HepG2 (cell line): ENCODE results near the gene JAKMIP2. TPM values are rescaled to one million over a fixed set of nuclear protein-coding genes. Genes with fewer than 3 reads are reported as not detected.

Experiments used
- ATAC-seq: fragments of 200-7000 bp; cut with Tn5 transposase; 3 replicates; pipeline ENCODE4 v1.9.1; 2020; ENCODE audit warnings: mild to moderate bottlenecking, moderate library complexity
- BruUV-seq: library from RNA; stranded (reverse); fragments of 400-500 nt; replicated peaks from 2 replicates; lab custom pipeline; 2021; lab: Mats Ljungman, UMichigan
- CTCF ChIA-PET: fragments of 300-600 bp; formaldehyde crosslinking; extraction: SDS; loops from one replicate; lab custom pipeline; 2021; ENCODE audit warnings: low total read pairs, inconsistent platforms, low intra/inter-chr PET ratio; lab: Yijun Ruan, JAX
- POLR2A ChIA-PET: fragments of 350-600 bp; sonication (Branson Sonifier 250); formaldehyde crosslinking; loops from one replicate; lab custom pipeline; 2020; ENCODE audit warnings: antibody characterized with exemption, inconsistent platforms; lab: Yijun Ruan, JAX
- DNase-seq: peaks from one replicate; pipeline ENCODE4 v3.0.0-alpha.2; 2015; ENCODE audit warnings: low spot score
- FAIRE-seq: peaks from 3 replicates; lab custom pipeline; 2011; peaks lifted over from hg19 to GRCh38; lab: Jason Lieb, UNC
- H2AFZ ChIP-seq: one replicate; pipeline ENCODE4 v1.6.1; 2011; ENCODE audit warnings: low read length, inconsistent platforms
- H3K27ac ChIP-seq: fragments of 300-600 bp; 3 replicates; pipeline ENCODE4 v1.8.0; 2011; ENCODE audit warnings: mixed run types, mild to moderate bottlenecking, mixed read lengths, low read length, inconsistent platforms; ENCODE audit not compliant: insufficient read depth; ENCODE audit errors: extremely low read length
- H3K27me3 ChIP-seq, 2 experiments: fragments of 200-600 bp in 1 of 2; 2 replicates in 1 of 2; 3 replicates in 1 of 2; pipeline versions ENCODE4 v1.6.0 to v1.8.0; 2011; ENCODE audit warnings: low read length in 2 of 2, mild to moderate bottlenecking in 2 of 2, moderate library complexity in 2 of 2, inconsistent platforms in 1 of 2; ENCODE audit not compliant: insufficient read depth in 2 of 2, control insufficient read depth in 1 of 2
- H3K36me3 ChIP-seq, 2 experiments: fragments of 200-600 bp in 1 of 2; replicated peaks in 1 of 2; 2 replicates in 1 of 2; 3 replicates in 1 of 2; pipeline versions ENCODE4 v1.5.1 to v1.8.0; 2011; ENCODE audit warnings: low read length in 2 of 2, inconsistent platforms in 1 of 2; ENCODE audit not compliant: insufficient read depth in 2 of 2, control insufficient read depth in 1 of 2
- H3K4me1 ChIP-seq: 2 replicates; pipeline ENCODE4 v1.5.1; 2012; ENCODE audit warnings: low read length, inconsistent platforms; ENCODE audit not compliant: insufficient read depth
- H3K4me2 ChIP-seq: 2 replicates; pipeline ENCODE4 v1.6.0; 2011; ENCODE audit warnings: low read depth, low read length, inconsistent platforms
- H3K4me3 ChIP-seq, 3 experiments: fragments of 200-600 bp in 1 of 3; sonication (generic), shearing (Covaris generic) in 1 of 3; replicated peaks in 1 of 3; 2 replicates each; pipeline ENCODE4 v1.5.1; 2011 to 2016; ENCODE audit warnings: low read length in 3 of 3, inconsistent platforms in 2 of 3, low read depth in 2 of 3, mild to moderate bottlenecking in 2 of 3, control low read depth in 1 of 3, mixed read lengths in 1 of 3; ENCODE audit not compliant: insufficient read depth in 1 of 3
- H3K79me2 ChIP-seq: one replicate; pipeline ENCODE4 v1.6.1; 2011; ENCODE audit warnings: low read length, inconsistent platforms; ENCODE audit not compliant: insufficient read depth
- H3K9ac ChIP-seq: 2 replicates; pipeline ENCODE4 v1.6.0; 2011; ENCODE audit warnings: mild to moderate bottlenecking, low read depth, low read length, inconsistent platforms; ENCODE audit not compliant: insufficient read depth
- H3K9me3 ChIP-seq: 2 replicates; pipeline ENCODE4 v1.5.1; 2012; ENCODE audit warnings: mild to moderate bottlenecking, low read length
- H4K20me1 ChIP-seq: 2 replicates; pipeline ENCODE4 v1.6.0; 2011; ENCODE audit warnings: inconsistent platforms, mild to moderate bottlenecking, low read length, moderate library complexity; ENCODE audit not compliant: insufficient read depth
- EHMT2 ChIP-seq: fragments of 200-600 bp; sonication (generic); IDR thresholded peaks from 2 replicates; pipeline ENCODE4 v1.7.0; 2017; ENCODE audit warnings: antibody characterized with exemption, low read depth, low read length, borderline replicate concordance
- GATA4 ChIP-seq: sonication (generic); IDR thresholded peaks from 2 replicates; pipeline ENCODE4 v1.6.1; 2016; ENCODE audit warnings: antibody characterized with exemption, low read depth, borderline replicate concordance
- KLF11 ChIP-seq: IDR thresholded peaks from 2 replicates; pipeline ENCODE4 v1.6.1; 2016; ENCODE audit warnings: missing compliant biosample characterization
- NFE2 ChIP-seq: sonication (generic); formaldehyde crosslinking; IDR thresholded peaks from 2 replicates; pipeline ENCODE4 v1.4.0; 2020; ENCODE audit warnings: missing genetic modification reagents
- PHF21A ChIP-seq: sonication (generic); formaldehyde crosslinking; IDR thresholded peaks from 2 replicates; pipeline ENCODE4 v1.5.0; 2020; ENCODE audit warnings: mild to moderate bottlenecking, missing genetic modification reagents
- POLR2A ChIP-seq, 2 experiments: IDR thresholded peaks; 2 replicates each; pipeline ENCODE4 v1.6.1; 2011; ENCODE audit warnings: low read depth in 2 of 2, low read length in 2 of 2, mild to moderate bottlenecking in 1 of 2, moderate library complexity in 1 of 2; ENCODE audit not compliant: insufficient read depth in 1 of 2
- TAF15 ChIP-seq: fragments of 200-400 bp; formaldehyde crosslinking; IDR thresholded peaks from one replicate; pipeline ENCODE4 v1.6.1; 2018; ENCODE audit warnings: mild to moderate bottlenecking, low read depth, low read length; ENCODE audit not compliant: poor library complexity, severe bottlenecking
- TARDBP ChIP-seq: sonication (generic); formaldehyde crosslinking; IDR thresholded peaks from 2 replicates; pipeline ENCODE4 v1.8.0; 2022; ENCODE audit warnings: mild to moderate bottlenecking, missing genetic modification reagents
- TOPORS ChIP-seq: sonication (generic); formaldehyde crosslinking; IDR thresholded peaks from 2 replicates; pipeline ENCODE4 v1.8.0; 2023; ENCODE audit warnings: mild to moderate bottlenecking, missing genetic modification reagents
- ZNF557 ChIP-seq: sonication (generic); formaldehyde crosslinking; IDR thresholded peaks from 2 replicates; pipeline ENCODE4 v1.4.0; 2020; ENCODE audit warnings: missing genetic modification reagents
- ZNF577 ChIP-seq: sonication (generic); formaldehyde crosslinking; IDR thresholded peaks from 2 replicates; pipeline ENCODE4 v1.4.0; 2020; ENCODE audit warnings: mild to moderate bottlenecking, low read depth, missing genetic modification reagents, borderline replicate concordance
- ZSCAN20 ChIP-seq: sonication (generic); formaldehyde crosslinking; IDR thresholded peaks from 2 replicates; pipeline ENCODE4 v1.4.0; 2020; ENCODE audit warnings: missing genetic modification reagents, mild to moderate bottlenecking, borderline replicate concordance
- WGBS: methylation state at CpG from one replicate; pipeline ENCODE4 v1.1.6; 2017; ENCODE audit warnings: low lambda C conversion rate; 5-methylcytosine and 5-hydroxymethylcytosine counted together
- in situ Hi-C: cut with HindIII; loops from 2 replicates; pipeline ENCODE4 v1.10.0; 2017; ENCODE audit warnings: low pct_unique_long_range_greater_than_20kb; ENCODE audit not compliant: extremely low pct_ligation_motif_present
- intact Hi-C: fragments of 100-400 bp; cut with micrococcal nuclease; formaldehyde crosslinking; loops from one replicate; pipeline ENCODE4 v1.10.0; 2022; ENCODE audit not compliant: unreplicated experiment
- polyA plus RNA-seq, 8 experiments: library from polyadenylated mRNA; depleted of rRNA in 3 of 8; stranded (reverse) in 7 of 8; unstranded in 1 of 8; fragments of >200 nt; fragmentation: Illumina TruSeq in 4 of 8; extraction: Trizol in 4 of 8; gene quantifications; 2 replicates each; pipeline versions ENCODE4 v1.2.1 to v1.2.3, GENCODE V29; 2011 to 2016; ENCODE audit warnings: low read depth in 4 of 8, missing spikeins in 1 of 8, mixed read lengths in 1 of 8; ENCODE audit not compliant: insufficient read depth in 1 of 8
- total RNA-seq, 5 experiments: library from RNA; depleted of rRNA; stranded (reverse); fragments of >200 nt; fragmentation: Illumina TruSeq; extraction: Trizol; gene quantifications; 2 replicates each; pipeline ENCODE4 v1.2.3, GENCODE V29; 2016; ENCODE audit warnings: low read depth in 1 of 5
- TF ChIP-seq, protein P1 (sequence below): sonication (generic); formaldehyde crosslinking; IDR thresholded peaks from 2 replicates; pipeline ENCODE4 v1.5.1; 2020; ENCODE audit warnings: mild to moderate bottlenecking, missing genetic modification reagents
- TF ChIP-seq, protein P2 (sequence below): sonication (generic); formaldehyde crosslinking; IDR thresholded peaks from 2 replicates; pipeline ENCODE4 v1.8.0; 2023; ENCODE audit warnings: mild to moderate bottlenecking, missing genetic modification reagents

The JAKMIP2 gene
- total and polyA plus RNA-seq, 2 of the 13 experiments (the other 11 are each of a cell fraction or from before 2014, with no cell fraction given), result 0.04 to 2.1 TPM

DNA sequence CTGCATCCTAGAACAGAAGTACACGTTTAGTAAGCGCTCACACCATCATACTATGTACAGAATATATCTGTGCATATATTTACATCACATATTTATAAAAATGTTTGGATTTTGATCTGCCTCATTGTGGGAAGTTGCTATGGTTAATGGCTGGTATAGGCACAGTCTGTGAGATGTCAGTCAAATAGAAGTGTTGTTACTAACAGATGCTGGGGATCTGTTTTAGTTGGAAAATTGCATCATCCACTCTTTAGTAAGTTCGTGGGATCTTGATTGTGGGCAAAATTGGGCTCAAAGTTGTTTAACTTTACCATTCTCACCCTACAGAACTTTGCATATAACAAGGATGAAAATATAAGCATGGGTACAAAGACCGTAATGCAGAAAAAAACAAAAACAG, 196.3 kb downstream of the JAKMIP2 start:
- no peaks in the 10 kb centered on the region for H4K20me1 ChIP-seq
- H3K4me1 ChIP-seq, result no peaks in the 10 kb centered on the region
- in situ Hi-C loops, result no loop called here
- FAIRE-seq (no peak), DNase-seq (no peak)
- H3K4me2 ChIP-seq, result no peak overlapping the region
- H3K9ac ChIP-seq, result no peak overlapping the region
- H3K27ac ChIP-seq, result no peak overlapping the region
- no TSS peak for BruUV-seq
- 31% methylated on average over 4 of the region's 4 CpGs for WGBS
- TF ChIP-seq GATA4 (no peak), NFE2 (CRISPR knock-in tag) (no peak), EHMT2 (no peak), TAF15 (no peak), ZSCAN20 (CRISPR knock-in tag) (no peak), PHF21A (CRISPR knock-in tag) (no peak), TOPORS (CRISPR knock-in tag) (no peak), KLF11 (no peak), TARDBP (CRISPR knock-in tag) (no peak), POLR2A (IDR thresholded peaks at IDR 0.05; ENCODE audit: insufficient read depth in 1 of 2, low read depth in 2 of 2, low read length in 2 of 2) (no peak), ZNF557 (CRISPR knock-in tag) (no peak), ZNF577 (CRISPR knock-in tag) (no peak)
- TF ChIP-seq, protein P1, sequence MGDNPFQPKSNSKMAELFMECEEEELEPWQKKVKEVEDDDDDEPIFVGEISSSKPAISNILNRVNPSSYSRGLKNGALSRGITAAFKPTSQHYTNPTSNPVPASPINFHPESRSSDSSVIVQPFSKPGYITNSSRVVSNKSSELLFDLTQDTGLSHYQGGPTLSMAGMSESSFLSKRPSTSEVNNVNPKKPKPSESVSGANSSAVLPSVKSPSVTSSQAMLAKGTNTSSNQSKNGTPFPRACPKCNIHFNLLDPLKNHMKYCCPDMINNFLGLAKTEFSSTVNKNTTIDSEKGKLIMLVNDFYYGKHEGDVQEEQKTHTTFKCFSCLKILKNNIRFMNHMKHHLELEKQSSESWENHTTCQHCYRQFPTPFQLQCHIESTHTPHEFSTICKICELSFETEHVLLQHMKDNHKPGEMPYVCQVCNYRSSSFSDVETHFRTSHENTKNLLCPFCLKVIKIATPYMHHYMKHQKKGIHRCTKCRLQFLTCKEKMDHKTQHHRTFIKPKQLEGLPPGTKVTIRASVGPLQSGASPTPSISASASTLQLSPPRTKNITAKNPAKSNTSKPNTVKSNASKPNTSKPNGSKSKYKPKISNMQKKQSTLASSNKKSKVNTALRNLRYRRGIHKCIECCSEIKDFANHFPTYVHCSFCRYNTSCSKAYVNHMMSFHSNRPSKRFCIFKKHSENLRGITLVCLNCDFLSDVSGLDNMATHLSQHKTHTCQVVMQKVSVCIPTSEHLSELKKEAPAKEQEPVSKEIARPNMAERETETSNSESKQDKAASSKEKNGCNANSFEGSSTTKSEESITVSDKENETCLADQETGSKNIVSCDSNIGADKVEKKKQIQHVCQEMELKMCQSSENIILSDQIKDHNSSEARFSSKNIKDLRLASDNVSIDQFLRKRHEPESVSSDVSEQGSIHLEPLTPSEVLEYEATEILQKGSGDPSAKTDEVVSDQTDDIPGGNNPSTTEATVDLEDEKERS (CRISPR knock-in tag), result no peak
- TF ChIP-seq, protein P2, sequence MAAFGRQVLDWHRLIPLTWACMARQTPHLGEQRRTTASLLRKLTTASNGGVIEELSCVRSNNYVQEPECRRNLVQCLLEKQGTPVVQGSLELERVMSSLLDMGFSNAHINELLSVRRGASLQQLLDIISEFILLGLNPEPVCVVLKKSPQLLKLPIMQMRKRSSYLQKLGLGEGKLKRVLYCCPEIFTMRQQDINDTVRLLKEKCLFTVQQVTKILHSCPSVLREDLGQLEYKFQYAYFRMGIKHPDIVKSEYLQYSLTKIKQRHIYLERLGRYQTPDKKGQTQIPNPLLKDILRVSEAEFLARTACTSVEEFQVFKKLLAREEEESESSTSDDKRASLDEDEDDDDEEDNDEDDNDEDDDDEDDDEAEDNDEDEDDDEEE (CRISPR knock-in tag), result no peak
- TF ChIP-seq, all 625 proteins: peak for 0
- no peaks in the 10 kb centered on the region for H3K27me3 ChIP-seq
- no peaks in the 10 kb centered on the region for H3K9me3 ChIP-seq
- H3K79me2 ChIP-seq, result no peaks in the 10 kb centered on the region
- no peak for ATAC-seq
- no peak overlapping the region for H3K4me3 ChIP-seq
- ChIA-PET POLR2A (no interaction called here), CTCF (no interaction called here)
- no peak overlapping the region for H2AFZ ChIP-seq
- no peaks in the 10 kb centered on the region for H3K36me3 ChIP-seq
- intact Hi-C loops, result no loop called here
